ENCODE results near the gene ELL. TPM values are rescaled to one million over a fixed set of nuclear protein-coding genes. Genes with fewer than 3 reads are reported as not detected.

Gene ELL
- polyA plus RNA-seq, 1 experiment, result 2.7 TPM

GRCh38 chr19:18417250-18418028, 104.4 kb downstream of the ELL start:
- TF ChIP-seq CTCF (IDR thresholded peaks at IDR 0.05; ENCODE audit: low read depth, low read length), result no peak
- Histone ChIP-seq H3K27ac (ENCODE audit: low read depth, low read length) (peak overlapping the region; percentile 94), H3K4me3 (ENCODE audit: low read depth, low read length) (peak overlapping the region; percentile 47), H3K27me3 (ENCODE audit: control insufficient read depth, insufficient read depth, low read length) (no peaks in the 10 kb centered on the region), H3K9me3 (ENCODE audit: control insufficient read depth, insufficient read depth, low read length) (no peaks in the 10 kb centered on the region; the same call in 1 of the 2 replicates)
- ChIA-PET POLR2A (interaction anchor here (0.6 to 2.3 kb wide), 7 partner anchors 14 to 603 kb away, joined by 3 to 18 read pairs (median 4); partner anchors contain the start of gene JUND), CTCF (interaction anchor here (1.4 to 2.6 kb wide), 5 partner anchors 29 to 138 kb away, joined by 3 to 14 read pairs (median 6); no protein-coding TSS in a partner anchor)
- no peak for DNase-seq (ENCODE audit: low read depth, low spot score)

- Histone ChIP-seq H3K9me3 (ENCODE audit: control insufficient read depth, insufficient read depth, low read length) (no peaks in the 10 kb centered on the region; the same call in 1 of the 2 replicates), H3K4me3 (ENCODE audit: low read depth, low read length) (peak overlapping the region; percentile 47), H3K27me3 (ENCODE audit: control insufficient read depth, insufficient read depth, low read length) (no peaks in the 10 kb centered on the region), H3K27ac (ENCODE audit: low read depth, low read length) (peak overlapping the region; percentile 94)
- no peak for DNase-seq (ENCODE audit: low read depth, low spot score)
- TF ChIP-seq CTCF (IDR thresholded peaks at IDR 0.05; ENCODE audit: low read depth, low read length), result no peak
- CTCF ChIA-PET, result interaction anchor here (1.5 to 2.6 kb wide), 4 partner anchors 27 to 137 kb away, joined by 3 to 14 read pairs (median 9); no protein-coding TSS in a partner anchor
- POLR2A ChIA-PET, result interaction anchor here (0.5 to 2.3 kb wide), 7 partner anchors 14 to 604 kb away, joined by 3 to 18 read pairs (median 4); partner anchors contain the start of gene JUND
Observed at GRCh38 chr19:18416778-18417249, 105.1 kb downstream of the ELL start.

- ChIA-PET POLR2A (interaction anchor here (1.0 to 2.3 kb wide), 4 partner anchors 14 to 134 kb away, joined by 3 to 18 read pairs (median 8); partner anchors contain the start of gene JUND), CTCF (interaction anchor here (0.6 to 6.5 kb wide), 8 partner anchors 26 to 187 kb away, joined by 3 to 65 read pairs (median 8); no protein-coding TSS in a partner anchor)
- no peaks in the 10 kb centered on the region; the same call in 1 of the 2 replicates for H3K9me3 ChIP-seq (ENCODE audit: control insufficient read depth, insufficient read depth, low read length)
- peak overlapping the region; percentile 94 for H3K27ac ChIP-seq (ENCODE audit: low read depth, low read length)
- no peaks in the 10 kb centered on the region for H3K27me3 ChIP-seq (ENCODE audit: control insufficient read depth, insufficient read depth, low read length)
- no peak for TF ChIP-seq CTCF (IDR thresholded peaks at IDR 0.05; ENCODE audit: low read depth, low read length)
- no peak for DNase-seq (ENCODE audit: low read depth, low spot score)
- H3K4me3 ChIP-seq (ENCODE audit: low read depth, low read length), result peak overlapping the region; percentile 51
Observed at GRCh38 chr19:18415178-18415867, 106.5 kb downstream of the ELL start.

- CTCF ChIA-PET, result interaction anchor here (0.5 to 6.5 kb wide), 7 partner anchors 26 to 186 kb away, joined by 3 to 65 read pairs (median 6); no protein-coding TSS in a partner anchor
- Histone ChIP-seq H3K27ac (ENCODE audit: low read depth, low read length) (peak overlapping the region; percentile 94), H3K4me3 (ENCODE audit: low read depth, low read length) (peak overlapping the region; percentile 51), H3K9me3 (ENCODE audit: control insufficient read depth, insufficient read depth, low read length) (no peaks in the 10 kb centered on the region; the same call in 1 of the 2 replicates), H3K27me3 (ENCODE audit: control insufficient read depth, insufficient read depth, low read length) (no peaks in the 10 kb centered on the region)
- DNase-seq (ENCODE audit: low read depth, low spot score), result no peak
- POLR2A ChIA-PET, result interaction anchor here (0.7 to 2.0 kb wide), 3 partner anchors 15 to 245 kb away, joined by 3 to 14 read pairs (median 3); partner anchors contain the start of gene JUND
- no peak for TF ChIP-seq CTCF (IDR thresholded peaks at IDR 0.05; ENCODE audit: low read depth, low read length)
Observed at GRCh38 chr19:18414504-18415177, 107.2 kb downstream of the ELL start.
